Peyer's patch (tissue), 4 donors: ENCODE data around the gene UROC1. TPM values are rescaled to one million over a fixed set of nuclear protein-coding genes. Genes with fewer than 3 reads are reported as not detected.
A peak's percentile ranks its signal among the peaks of the same experiment; 100 is the strongest.

ENCODE experiments used
- DNase-seq, 3 donors: peaks; one replicate each; pipeline ENCODE4 v3.0.0-alpha.2; 2017 to 2019
- H3K27ac ChIP-seq, 4 donors: fragments of 200-600 bp; sonication (generic); one replicate each; pipeline ENCODE4 v1.5.1; 2016 to 2019
- H3K27me3 ChIP-seq, 2 donors: fragments of 200-600 bp; sonication (generic); one replicate each; pipeline ENCODE4 v1.5.1; 2019
- H3K36me3 ChIP-seq, 3 donors: fragments of 200-600 bp; sonication (generic); one replicate each; pipeline ENCODE4 v1.5.1; 2016 to 2019
- H3K4me1 ChIP-seq, 4 donors: fragments of 200-600 bp; sonication (generic); one replicate each; pipeline ENCODE4 v1.5.1; 2016 to 2019
- H3K4me3 ChIP-seq, 4 donors: fragments of 200-600 bp; sonication (generic); 1 replicate in 3 of 4; 2 replicates in 1 of 4; pipeline ENCODE4 v1.5.1; 2016 to 2019; ENCODE audit warnings: mild to moderate bottlenecking in 1 of 4
- H3K9me3 ChIP-seq, 4 donors: fragments of 200-600 bp; sonication (generic); one replicate each; pipeline ENCODE4 v1.5.1; 2016 to 2019; ENCODE audit warnings: mild to moderate bottlenecking in 1 of 4
- POLR2A ChIP-seq, 2 donors: fragments of 450-650 bp; IDR thresholded peaks; one replicate each; pipeline ENCODE4 v1.5.1; 2017; ENCODE audit warnings: antibody characterized with exemption in 2 of 2, mild to moderate bottlenecking in 2 of 2, moderate library complexity in 2 of 2
- total RNA-seq, 4 donors: library from RNA; depleted of rRNA; stranded (reverse); fragments of >200 nt; gene quantifications; one replicate each; pipeline ENCODE4 v1.1.0, GENCODE V29; 2016
- TF ChIP-seq, protein P1 (sequence below), 6 experiments: fragments of 450-650 bp in 4 of 6; fragments of 200-600 bp in 2 of 6; sonication (generic) in 1 of 6; IDR thresholded peaks; one replicate each; pipeline ENCODE4 v1.5.1; 2017 to 2019; ENCODE audit warnings: antibody characterized with exemption in 6 of 6, mild to moderate bottlenecking in 3 of 6, moderate library complexity in 1 of 6

UROC1 gene
- total RNA-seq, 4 donors from 2014 or later = not detected

DNA sequence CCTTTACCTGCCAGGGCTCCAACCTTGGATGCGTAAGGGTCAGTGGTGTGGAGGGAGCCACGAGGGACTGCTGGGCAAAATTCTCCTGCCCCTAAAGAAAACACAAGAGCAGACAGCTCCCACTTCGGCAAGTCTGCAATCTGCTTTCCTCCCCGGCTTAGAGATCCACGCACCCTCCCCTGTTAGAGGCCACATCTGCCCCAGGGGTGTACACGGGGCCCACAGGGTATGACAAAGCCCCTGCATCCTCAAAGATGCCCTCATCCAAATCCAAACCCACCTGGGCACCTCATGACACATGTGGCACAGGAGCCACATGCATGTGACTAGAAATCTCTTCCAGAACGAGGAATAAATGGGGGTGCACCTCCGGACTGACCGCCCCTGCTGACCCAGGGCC is 67.4 kb downstream of the UROC1 start:
- H3K36me3 ChIP-seq = peaks cover 0 to 58% (median 0%) of the 10 kb centered on the region in 3 donors
- H3K27ac ChIP-seq = no peak overlapping the region

GRCh38 chr3:126449621-126450051 is 67.9 kb downstream of the UROC1 start:
- H3K27ac ChIP-seq = no peak overlapping the region
- H3K27me3 ChIP-seq = no peaks in the 10 kb centered on the region
- no peak for TF ChIP-seq POLR2A (IDR thresholded peaks at IDR 0.05)
- TF ChIP-seq, protein P1, sequence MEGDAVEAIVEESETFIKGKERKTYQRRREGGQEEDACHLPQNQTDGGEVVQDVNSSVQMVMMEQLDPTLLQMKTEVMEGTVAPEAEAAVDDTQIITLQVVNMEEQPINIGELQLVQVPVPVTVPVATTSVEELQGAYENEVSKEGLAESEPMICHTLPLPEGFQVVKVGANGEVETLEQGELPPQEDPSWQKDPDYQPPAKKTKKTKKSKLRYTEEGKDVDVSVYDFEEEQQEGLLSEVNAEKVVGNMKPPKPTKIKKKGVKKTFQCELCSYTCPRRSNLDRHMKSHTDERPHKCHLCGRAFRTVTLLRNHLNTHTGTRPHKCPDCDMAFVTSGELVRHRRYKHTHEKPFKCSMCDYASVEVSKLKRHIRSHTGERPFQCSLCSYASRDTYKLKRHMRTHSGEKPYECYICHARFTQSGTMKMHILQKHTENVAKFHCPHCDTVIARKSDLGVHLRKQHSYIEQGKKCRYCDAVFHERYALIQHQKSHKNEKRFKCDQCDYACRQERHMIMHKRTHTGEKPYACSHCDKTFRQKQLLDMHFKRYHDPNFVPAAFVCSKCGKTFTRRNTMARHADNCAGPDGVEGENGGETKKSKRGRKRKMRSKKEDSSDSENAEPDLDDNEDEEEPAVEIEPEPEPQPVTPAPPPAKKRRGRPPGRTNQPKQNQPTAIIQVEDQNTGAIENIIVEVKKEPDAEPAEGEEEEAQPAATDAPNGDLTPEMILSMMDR (IDR thresholded peaks at IDR 0.05) = no peak
- H3K9me3 ChIP-seq = no peaks in the 10 kb centered on the region
- peaks cover 0 to 54% (median 0%) of the 10 kb centered on the region in 3 donors for H3K36me3 ChIP-seq
- no peak overlapping the region for H3K4me3 ChIP-seq
- DNase-seq = peak in 1 of 3 donors; percentile 40
- H3K4me1 ChIP-seq = no peaks in the 10 kb centered on the region

More for the DNA sequence above, 67.4 kb downstream of the UROC1 start:
- DNase-seq = no peak
- Histone ChIP-seq H3K27me3 (no peaks in the 10 kb centered on the region), H3K4me1 (no peaks in the 10 kb centered on the region), H3K4me3 (no peak overlapping the region), H3K9me3 (no peaks in the 10 kb centered on the region)
- TF ChIP-seq, protein P1 (IDR thresholded peaks at IDR 0.05) = no peak
- no peak for TF ChIP-seq POLR2A (IDR thresholded peaks at IDR 0.05)

- H3K4me1 ChIP-seq = no peaks in the 10 kb centered on the region
- H3K9me3 ChIP-seq = no peaks in the 10 kb centered on the region
- peaks cover 0 to 48% (median 0%) of the 10 kb centered on the region in 3 donors for H3K36me3 ChIP-seq
- no peak overlapping the region for H3K27ac ChIP-seq
- TF ChIP-seq, protein P1 (IDR thresholded peaks at IDR 0.05) = no peak
- no peak for TF ChIP-seq POLR2A (IDR thresholded peaks at IDR 0.05)
- DNase-seq = no peak
- H3K27me3 ChIP-seq = no peaks in the 10 kb centered on the region
- H3K4me3 ChIP-seq = no peak overlapping the region
These were observed 68.7 kb downstream of the UROC1 start for GRCh38 chr3:126448893-126449180.

GRCh38 chr3:126448136-126448892 is 69.3 kb downstream of the UROC1 start:
- no peak for DNase-seq

DNA sequence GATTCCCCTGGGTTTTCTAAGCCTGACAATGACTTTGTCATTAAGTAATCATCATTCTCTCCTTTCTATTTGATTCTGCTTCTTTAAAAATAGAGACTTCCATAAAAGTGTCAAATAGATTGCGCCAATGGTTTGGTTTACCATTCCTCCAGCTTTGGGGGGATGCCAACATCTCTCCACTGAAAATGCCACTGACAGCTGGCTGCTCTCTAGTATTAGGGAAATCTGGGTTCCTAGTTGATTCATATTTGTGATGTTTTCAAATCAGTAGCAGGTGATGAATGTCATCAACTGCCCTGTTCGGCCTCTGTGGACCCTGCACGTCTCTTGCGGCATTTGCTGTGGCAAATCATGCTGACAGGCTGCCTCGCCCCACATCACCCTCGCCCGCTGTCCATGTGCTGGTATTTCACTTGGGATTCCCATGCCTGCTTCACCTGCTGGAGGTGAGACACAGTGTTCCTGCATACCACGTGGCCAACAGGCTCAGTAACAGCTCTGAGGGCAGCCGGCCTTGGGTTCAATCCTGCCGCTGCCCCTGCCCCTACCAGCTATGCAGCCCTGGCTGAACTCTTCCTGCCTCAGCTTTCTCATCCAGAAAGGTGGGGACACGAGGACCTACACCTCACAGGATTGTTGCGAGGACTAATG is 70.0 kb downstream of the UROC1 start:
- no peak overlapping the region for H3K27ac ChIP-seq
- no peaks in the 10 kb centered on the region for H3K27me3 ChIP-seq
- DNase-seq = no peak
- H3K36me3 ChIP-seq = peaks cover 0 to 48% (median 0%) of the 10 kb centered on the region in 3 donors
- TF ChIP-seq POLR2A (IDR thresholded peaks at IDR 0.05) = no peak
- TF ChIP-seq, protein P1 (IDR thresholded peaks at IDR 0.05) = no peak
- H3K4me3 ChIP-seq = no peak overlapping the region
- no peaks in the 10 kb centered on the region for H3K4me1 ChIP-seq
- H3K9me3 ChIP-seq = no peaks in the 10 kb centered on the region

More at GRCh38 chr3:126448136-126448892, 69.3 kb downstream of the UROC1 start:
- Histone ChIP-seq H3K9me3 (no peaks in the 10 kb centered on the region), H3K4me3 (no peak overlapping the region), H3K27ac (no peak overlapping the region), H3K36me3 (peaks cover 0 to 48% (median 0%) of the 10 kb centered on the region in 3 donors), H3K4me1 (no peaks in the 10 kb centered on the region), H3K27me3 (no peaks in the 10 kb centered on the region)
- TF ChIP-seq, protein P1 (IDR thresholded peaks at IDR 0.05) = no peak
- no peak for TF ChIP-seq POLR2A (IDR thresholded peaks at IDR 0.05)
